ENCODE measurements around the gene SDHC.
A peak's percentile ranks its signal among the peaks of the same experiment; 100 is the strongest.

SDHC gene

GRCh38 chr1:161305867-161306519 lies 8.2 kb upstream of the SDHC start:
- TF ChIP-seq REST (IDR thresholded peaks at IDR 0.05; ENCODE audit: insufficient read depth in 1 of 2, low read depth in 2 of 2, low read length in 2 of 2) (no peak), SIN3A (IDR thresholded peaks at IDR 0.05; ENCODE audit: borderline replicate concordance, insufficient read depth, low read length) (no peak), POLR2AphosphoS5 (IDR thresholded peaks at IDR 0.05; ENCODE audit: low read depth, low read length) (peak; percentile 45; the same call in 1 of the 2 replicates), FOXP2 (optimal IDR thresholded peaks at IDR 0.05; ENCODE audit: borderline replicate concordance, extremely low read depth, extremely low read length, insufficient read depth) (peak; percentile 11), TAF1 (IDR thresholded peaks at IDR 0.05; ENCODE audit: borderline replicate concordance, insufficient read depth, low read length) (no peak)

GRCh38 chr1:161307230-161307768 lies 6.9 kb upstream of the SDHC start:
- TF ChIP-seq REST (IDR thresholded peaks at IDR 0.05; ENCODE audit: insufficient read depth in 1 of 2, low read depth in 2 of 2, low read length in 2 of 2) (no peak), FOXP2 (optimal IDR thresholded peaks at IDR 0.05; ENCODE audit: borderline replicate concordance, extremely low read depth, extremely low read length, insufficient read depth) (no peak), TAF1 (IDR thresholded peaks at IDR 0.05; ENCODE audit: borderline replicate concordance, insufficient read depth, low read length) (no peak), SIN3A (IDR thresholded peaks at IDR 0.05; ENCODE audit: borderline replicate concordance, insufficient read depth, low read length) (no peak), POLR2AphosphoS5 (IDR thresholded peaks at IDR 0.05; ENCODE audit: low read depth, low read length) (no peak)

GRCh38 chr1:161307892-161308638 lies 6.1 kb upstream of the SDHC start:
- TF ChIP-seq SIN3A (IDR thresholded peaks at IDR 0.05; ENCODE audit: borderline replicate concordance, insufficient read depth, low read length), result no peak
- TF ChIP-seq POLR2AphosphoS5 (IDR thresholded peaks at IDR 0.05; ENCODE audit: low read depth, low read length), result no peak
- TF ChIP-seq FOXP2 (optimal IDR thresholded peaks at IDR 0.05; ENCODE audit: borderline replicate concordance, extremely low read depth, extremely low read length, insufficient read depth), result no peak
- no peak for TF ChIP-seq TAF1 (IDR thresholded peaks at IDR 0.05; ENCODE audit: borderline replicate concordance, insufficient read depth, low read length)
- no peak for TF ChIP-seq REST (IDR thresholded peaks at IDR 0.05; ENCODE audit: insufficient read depth in 1 of 2, low read depth in 2 of 2, low read length in 2 of 2)

GRCh38 chr1:161309868-161310267 lies 4.3 kb upstream of the SDHC start, which contains the start of gene MPZ:
TSS of gene MPZ (minus strand) at chr1:161309968. CDS start at chr1:161309905, 63 bp downstream.
- TF ChIP-seq TAF1 (IDR thresholded peaks at IDR 0.05; ENCODE audit: borderline replicate concordance, insufficient read depth, low read length), result no peak
- no peak for TF ChIP-seq SIN3A (IDR thresholded peaks at IDR 0.05; ENCODE audit: borderline replicate concordance, insufficient read depth, low read length)
- no peak for TF ChIP-seq REST (IDR thresholded peaks at IDR 0.05; ENCODE audit: insufficient read depth in 1 of 2, low read depth in 2 of 2, low read length in 2 of 2)
- no peak for TF ChIP-seq POLR2AphosphoS5 (IDR thresholded peaks at IDR 0.05; ENCODE audit: low read depth, low read length)
- no peak for TF ChIP-seq FOXP2 (optimal IDR thresholded peaks at IDR 0.05; ENCODE audit: borderline replicate concordance, extremely low read depth, extremely low read length, insufficient read depth)

All from PFSK-1 (cell line).